GM21717 (cell line): ENCODE measurements around the gene OGDH.
"Not testable (repeated sequence)": the region's sequence is repeated elsewhere in the genome, so short reads cannot be mapped to it uniquely, and the experiment has no call there.

ENCODE experiments used
- ATAC-seq: cut with Tn5 transposase; IDR thresholded peaks from one replicate; pipeline ENCODE4 v1.9.1; 2021; ENCODE audit warnings: mild to moderate bottlenecking, moderate library complexity; ENCODE audit not compliant: unreplicated experiment

The OGDH gene

DNA sequence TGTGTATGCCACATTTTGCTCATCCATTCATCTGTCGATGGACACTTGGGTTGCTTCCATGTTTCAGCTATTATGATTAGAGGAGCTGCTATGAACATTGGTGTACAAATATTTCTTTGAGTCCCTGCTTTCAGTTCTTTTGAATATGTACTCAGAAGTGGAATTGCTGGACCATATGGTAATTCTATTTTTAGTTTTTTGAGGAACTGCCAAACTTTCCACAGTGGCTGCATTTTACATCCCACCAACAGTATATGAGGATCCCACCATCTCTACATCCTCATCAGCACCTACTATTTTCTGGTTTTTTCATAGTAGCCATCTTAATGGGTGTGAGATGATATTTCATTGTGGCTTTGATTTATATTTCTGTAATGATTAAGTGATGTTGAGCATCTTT is 97.5 kb downstream of the OGDH start:
- ATAC-seq, result no peak

DNA sequence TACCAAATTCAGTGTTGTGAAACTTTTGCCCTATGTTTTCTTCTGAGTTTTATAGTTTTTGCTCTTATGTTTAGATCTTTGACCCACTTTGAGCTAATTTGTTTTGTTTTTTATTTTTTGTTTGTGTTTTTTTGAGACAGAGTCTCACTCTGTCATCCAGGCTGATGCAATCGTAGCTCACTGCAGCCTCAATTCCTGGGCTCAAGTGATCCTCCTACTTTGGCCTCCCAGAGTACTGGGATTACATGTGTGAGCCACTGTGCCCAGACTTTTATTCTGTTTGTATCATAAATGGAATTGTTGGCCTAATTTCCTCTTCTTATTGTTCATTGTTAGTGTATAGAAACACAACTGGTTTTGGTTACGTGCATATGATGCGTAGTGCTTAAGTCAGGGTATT is 99.0 kb downstream of the OGDH start:
- no peak for ATAC-seq

DNA sequence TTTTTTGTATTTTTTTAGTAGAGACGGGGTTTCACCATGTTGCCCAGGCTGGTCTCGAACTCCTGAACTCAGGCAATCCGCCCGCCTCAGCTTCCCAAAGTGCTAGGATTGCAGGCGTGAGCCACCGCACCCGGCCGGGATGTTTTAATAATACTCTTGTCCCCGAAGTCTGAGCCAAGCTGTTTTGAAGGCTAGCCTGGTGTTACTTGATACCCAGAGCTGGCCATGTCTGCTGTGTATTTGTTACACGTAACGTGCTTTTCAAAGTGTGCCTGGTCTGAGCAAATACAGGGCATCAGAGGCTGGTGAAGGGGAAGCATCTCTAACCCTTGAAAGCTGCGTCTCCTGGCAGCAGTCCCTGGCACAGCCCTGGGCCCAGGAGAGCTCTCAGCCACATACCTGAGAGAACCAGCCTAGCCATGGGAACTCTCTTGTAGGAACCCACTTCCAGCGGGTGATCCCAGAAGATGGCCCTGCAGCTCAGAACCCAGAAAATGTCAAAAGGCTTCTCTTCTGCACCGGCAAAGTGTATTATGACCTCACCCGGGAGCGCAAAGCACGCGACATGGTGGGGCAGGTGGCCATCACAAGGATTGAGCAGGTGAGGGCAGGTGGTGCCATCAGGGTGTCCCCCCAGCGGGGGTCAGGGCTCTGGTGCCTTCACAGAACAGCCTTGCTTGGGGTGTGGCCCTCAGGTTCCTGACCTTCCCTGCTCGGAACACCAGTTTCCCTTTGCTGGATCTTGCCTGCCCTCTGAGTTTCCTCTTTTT is 100.5 kb downstream of the OGDH start:
- ATAC-seq, result no peak

DNA sequence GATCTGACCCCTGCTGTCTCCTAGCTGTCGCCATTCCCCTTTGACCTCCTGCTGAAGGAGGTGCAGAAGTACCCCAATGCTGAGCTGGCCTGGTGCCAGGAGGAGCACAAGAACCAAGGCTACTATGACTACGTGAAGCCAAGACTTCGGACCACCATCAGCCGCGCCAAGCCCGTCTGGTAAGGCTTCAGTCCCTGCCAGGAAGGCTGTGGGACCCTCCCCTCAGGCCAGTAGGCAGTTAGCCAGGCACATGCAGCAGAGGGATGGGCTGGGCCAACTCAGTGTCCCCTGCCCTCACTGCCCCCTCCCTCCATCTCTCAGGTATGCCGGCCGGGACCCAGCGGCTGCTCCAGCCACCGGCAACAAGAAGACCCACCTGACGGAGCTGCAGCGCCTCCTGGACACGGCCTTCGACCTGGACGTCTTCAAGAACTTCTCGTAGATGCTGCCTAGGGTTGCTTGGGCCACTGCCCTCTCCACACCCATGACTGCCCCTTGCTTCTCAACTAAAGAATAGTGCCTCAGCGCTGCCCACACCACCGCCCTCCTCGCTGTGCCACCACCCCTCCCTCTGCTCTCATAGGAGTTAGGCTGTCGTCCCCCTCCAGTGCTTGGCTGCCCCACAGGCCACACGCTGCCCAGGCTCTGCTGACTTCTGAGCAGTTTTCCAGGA is 101.3 kb downstream of the OGDH start:
- ATAC-seq, result no peak

DNA sequence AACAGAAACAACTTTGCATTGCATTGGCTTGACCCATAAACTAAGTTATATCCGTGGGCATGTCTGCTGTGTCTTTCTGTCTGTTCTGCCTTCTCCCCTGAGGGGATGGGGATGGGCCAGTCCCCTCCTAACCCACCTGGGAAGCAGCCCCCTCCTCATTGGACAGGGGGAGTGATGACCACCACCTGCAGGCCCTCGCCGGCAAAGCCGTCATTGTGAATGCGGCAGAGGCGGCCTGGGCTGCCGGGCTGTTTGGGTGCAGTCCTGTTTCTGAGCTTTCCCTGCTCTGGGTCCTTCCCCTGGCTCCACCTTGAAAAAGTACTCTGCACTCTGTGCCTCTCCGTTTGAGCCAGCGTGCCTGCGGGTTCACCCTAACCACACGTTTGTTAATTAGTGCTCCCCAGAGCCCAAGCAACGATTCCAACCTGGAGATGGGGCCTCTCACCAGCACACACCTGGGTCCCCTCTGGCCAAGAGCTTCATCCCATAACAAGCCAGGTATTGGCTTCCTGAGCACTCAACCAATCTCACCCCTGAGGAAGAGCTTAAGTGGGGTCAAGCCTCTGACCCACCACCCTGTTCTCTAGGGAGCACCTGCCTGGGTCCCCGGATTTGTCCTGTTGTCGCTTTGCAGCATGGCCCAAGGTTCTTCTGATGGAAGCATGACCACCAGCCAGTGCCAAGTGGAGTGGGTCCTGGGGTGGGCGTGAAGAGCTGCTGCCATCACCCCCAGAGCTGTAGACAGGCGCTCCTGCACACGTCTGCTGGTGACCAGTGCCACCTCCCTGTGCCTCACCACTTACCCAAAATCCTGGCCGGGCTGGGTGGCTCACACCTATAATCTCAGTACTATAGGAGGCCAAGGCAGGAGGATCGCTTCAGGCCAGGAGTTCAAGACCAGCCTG is 102.8 kb downstream of the OGDH start:
- ATAC-seq, result no peak

DNA sequence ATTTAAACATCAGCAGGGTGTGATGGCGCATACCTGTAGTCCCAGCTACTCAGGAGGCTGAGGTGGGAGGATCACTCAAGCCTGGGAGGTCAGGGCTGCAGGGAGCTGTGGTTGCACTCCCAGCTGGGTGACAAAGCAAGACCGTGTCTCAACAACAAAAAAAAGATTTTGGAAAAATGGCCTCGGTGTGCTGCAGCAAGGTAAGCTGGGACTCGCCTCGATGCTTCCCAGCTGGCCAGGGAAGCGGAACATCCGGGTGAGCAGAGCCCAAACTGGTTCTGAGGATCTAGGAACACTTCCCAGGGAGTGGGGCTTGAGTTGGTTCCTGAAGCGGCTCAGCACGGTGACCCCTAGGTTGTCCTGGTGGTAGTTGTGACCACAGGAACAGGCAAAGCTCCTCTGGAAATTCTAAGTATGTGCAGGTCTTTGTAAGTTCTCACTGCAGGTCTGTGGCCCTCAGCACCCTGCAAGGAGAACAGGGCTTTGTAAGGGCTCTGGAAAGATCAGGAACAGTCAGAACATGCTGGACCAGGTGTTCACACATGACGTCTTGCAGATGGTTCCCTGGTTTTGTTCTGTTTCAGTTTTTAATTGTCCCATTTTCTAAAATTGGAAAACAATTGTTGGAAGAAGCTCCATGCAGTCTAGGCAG is 103.6 kb downstream of the OGDH start:
- ATAC-seq, result no peak

DNA sequence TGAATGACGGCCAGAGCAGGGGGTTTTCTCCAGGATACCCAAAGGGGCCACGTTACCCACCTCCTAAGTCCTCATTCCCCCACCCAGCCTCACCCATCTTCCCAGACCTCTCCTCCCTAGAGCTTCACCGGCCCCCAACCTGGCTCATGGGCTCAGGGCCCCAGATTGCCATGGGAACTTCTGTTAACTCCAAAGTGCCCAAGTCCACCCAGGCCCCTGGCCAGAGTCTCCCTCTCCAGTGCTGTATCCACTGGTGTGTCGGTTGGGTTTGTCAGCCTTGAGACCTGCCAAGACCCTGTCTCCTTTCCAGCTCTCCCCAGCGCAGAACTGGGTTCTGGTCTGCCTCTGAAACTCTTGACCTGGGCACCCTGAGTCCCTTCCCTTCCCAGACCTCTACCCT is 105.1 kb downstream of the OGDH start:
- ATAC-seq, result no peak

DNA sequence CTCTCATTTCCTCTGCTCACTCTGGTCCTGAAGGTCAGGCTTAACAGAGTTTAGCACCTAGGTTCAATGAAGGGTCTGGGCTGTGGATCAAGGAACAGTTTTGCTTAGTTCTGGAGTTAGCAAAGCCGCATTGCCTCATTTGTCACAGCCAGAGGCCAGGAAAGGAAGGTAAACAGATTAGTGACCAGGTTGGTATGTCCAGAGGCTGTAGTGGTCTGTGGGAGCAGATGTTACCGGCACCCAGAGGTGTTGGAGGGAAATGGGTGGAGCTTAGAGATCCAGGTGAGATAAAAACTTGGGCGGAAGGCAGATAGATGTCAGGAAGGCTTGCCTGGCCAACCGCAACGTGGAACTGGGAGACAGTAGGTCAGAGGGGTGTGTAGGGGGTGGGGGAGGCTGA is 105.6 kb downstream of the OGDH start:
- no peak for ATAC-seq

DNA sequence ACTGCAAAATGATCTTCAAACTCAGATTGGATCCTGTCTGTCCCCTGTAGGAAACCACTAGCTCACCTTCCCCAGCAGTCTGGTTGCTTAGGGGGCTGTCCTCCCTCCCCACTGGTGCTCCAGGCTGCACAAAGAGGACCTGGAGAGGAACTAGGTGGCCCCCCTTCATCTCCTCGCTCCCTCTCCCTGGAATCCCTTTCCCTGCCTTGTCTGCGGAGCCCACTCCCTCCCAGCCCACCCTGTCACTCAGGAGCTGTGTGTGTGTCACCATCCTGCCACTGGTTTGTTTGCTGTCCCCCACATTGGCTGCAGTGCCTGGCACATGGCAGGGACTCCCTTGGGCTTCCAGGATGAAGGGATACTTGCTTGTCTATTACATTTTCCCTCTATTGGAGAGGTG is 106.7 kb downstream of the OGDH start:
- ATAC-seq, result no peak

DNA sequence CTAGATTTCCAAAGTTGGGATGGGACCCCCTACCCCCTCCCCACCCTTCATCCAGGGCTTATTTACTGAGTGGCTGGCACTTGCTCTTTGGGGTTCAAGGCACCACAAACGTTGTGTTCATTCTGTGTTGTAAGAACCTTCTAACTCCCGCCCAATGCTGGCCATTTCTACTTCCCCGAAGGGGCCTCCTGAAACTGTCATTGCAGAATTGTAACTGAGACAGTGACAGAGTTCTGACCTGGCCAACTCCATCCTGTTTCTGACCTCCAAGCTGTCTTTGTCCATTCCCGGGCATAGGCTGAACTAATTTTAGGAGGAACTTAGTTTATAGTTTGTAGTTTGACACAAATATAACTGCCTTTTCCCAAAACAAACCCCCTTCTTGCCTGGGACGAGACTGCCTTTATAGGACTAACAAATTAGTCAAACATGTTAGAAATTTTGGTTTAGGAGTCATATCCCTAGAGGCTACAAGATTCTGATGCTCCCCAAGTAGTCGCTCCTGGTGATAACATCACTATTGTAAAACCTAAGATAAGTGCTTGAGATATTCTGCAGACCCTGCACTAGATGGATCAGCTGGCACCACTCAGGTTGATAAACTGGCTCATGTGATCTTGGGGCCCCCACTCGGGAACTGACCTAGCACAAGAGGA is 107.4 kb downstream of the OGDH start:
- ATAC-seq, result no peak

DNA sequence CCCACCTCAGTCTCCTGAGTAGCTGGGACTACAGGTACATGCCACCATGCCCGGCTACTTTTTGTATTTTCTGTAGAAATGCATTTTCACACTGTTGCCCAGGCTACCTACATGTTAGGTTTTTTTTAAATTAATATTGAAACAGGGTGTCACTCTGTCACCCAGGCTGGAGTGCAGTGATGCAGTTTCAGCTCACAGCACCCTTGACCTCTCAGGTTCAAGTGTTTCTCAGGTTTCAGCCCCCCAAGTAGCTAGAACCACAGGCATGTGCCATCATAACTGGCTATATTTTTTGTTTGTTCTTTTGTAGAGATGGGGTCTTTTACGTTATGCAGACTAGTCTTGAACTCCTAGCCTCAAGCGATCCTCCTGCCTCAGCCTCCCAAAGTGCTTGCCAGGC is 109.8 kb downstream of the OGDH start:
- ATAC-seq, result no peak

DNA sequence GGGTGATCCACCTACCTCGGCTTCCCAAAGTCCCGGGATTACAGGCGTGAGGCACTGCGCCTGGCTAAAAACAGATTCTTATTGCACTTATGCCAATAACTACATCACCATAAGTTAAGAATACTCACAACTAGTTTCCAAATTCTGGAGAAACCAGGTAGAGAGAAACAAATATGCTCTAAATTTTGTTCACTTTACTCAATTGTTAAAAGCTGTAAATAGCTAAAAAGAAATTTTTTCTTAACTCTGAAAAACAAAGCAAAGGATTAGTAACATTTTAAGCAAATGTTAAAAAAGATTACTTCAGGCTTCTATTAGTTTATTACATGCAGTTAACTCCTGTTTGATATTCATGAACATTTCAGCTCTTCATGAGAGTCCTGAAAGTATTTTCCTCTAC is 113.9 kb downstream of the OGDH start:
- ATAC-seq, result no peak

DNA sequence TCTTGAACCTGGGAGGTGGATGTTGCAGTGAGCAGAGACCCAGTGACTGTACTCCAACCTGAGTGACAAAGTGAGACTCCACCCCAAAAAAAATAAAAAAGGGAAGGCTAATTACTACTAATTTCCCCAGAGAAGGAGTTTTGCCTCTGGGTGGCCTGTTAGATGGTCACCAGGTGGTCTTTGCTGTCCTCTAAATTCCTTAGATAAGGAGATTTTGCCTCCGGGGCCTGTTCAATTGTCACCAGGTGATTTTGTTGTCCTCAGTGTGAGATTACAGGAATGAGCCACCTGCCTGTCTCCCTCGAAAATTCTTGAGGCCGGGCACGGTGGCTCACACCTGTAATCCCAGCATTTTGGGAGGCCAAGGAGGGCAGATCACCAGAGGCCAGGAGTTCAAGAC is 117.8 kb downstream of the OGDH start:
- ATAC-seq, result no peak

DNA sequence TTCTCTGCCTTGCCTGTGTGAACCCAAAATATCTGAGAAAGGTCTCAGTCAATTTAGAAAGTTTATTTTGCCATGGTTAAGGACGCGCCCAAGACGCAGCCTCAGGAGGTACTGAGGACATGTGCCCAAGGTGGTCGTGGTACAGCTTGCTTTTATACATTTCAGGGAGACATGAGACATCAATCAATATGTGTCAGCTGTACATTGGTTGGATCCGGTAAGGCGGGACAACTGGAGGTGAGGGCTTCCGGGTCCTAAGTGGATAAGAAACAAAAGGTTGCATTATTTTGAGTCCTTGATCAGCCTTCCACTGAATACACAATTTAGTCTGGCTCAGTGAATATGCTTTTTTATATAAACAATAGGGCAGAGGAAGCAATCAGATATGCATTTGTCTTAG is 119.8 kb downstream of the OGDH start:
- not testable (repeated sequence) for ATAC-seq

DNA sequence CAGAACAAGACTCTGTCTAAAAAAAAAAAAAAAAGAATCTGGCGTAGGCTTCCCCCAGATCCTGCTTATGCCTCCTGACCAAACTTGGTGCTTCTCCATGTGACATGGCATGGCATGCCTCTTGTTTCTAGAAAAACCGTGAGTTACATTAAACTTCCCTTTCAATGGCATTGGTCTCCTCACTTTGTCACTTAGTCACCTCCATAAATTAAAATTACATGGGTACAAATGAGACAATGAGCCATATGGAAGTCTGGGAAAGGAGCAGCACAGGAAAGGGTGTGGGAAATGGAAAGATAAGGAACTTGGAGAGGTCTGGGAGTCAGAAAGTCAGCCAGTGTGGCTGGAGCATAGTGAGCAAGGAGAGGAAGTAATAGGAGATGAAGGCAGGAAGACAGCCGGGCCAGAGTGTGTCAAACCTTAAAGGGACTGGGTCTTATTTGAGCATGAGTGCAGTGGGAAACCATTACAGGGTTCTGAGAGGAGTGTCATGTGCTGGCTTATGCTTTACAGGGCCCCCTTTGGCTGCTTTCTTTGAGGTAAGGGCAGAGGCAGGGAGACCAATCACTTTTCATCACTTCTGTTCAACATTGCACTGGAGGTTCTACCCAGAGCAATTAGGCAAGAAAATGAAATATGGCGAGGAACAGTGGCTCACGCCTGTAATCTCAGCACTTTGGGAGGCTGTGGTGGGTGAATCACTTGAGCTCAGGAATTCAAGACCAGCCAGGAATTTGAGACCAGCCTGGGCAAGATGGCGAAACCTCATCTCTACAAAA is 120.9 kb downstream of the OGDH start:
- no peak for ATAC-seq

DNA sequence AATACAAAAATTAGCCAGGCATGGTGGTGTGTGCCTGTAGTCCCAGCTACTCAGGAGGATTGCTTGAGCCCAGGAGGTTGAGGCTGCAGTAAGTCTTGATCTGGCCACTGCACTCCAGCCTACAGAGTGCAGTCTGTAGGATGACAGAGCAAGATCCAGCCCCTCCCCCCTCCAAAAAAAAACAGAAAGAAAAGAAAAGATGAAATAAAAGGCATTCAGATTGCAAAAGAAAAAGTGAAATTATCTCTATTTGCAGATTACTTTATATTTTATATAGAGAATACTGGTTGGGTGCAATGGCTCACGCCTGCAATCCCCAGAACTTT is 121.5 kb downstream of the OGDH start:
- no peak for ATAC-seq

DNA sequence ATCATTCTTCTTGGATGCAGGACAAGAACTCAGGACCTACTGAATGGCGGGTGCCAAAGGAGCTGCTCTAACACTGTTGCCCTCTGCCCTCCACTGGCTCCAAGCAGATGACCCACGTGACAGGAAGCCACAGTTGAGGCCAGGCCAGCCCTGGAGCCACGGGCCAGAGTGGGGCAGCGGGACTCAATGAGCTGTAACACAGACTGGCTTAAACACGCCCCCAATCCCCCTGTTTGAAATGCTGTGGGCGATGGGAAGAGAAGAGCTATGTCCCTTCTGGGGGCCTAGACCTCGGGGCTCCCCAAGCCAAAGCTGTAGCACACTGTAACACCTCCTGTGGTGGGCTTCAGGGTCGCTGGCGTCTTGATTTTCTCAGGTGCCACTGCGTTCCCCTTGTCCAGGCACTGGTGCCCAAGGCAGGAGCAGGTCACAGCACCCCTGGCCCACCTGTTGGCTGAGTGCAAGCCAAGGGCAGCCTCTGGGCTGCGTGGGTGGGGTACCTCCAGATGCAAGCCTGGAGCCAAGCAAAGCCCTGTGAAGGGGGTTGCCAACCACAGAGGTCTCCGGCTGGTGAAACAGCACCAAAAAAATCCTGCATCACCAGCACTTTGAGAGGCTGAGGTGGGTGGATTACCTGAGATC is 123.6 kb downstream of the OGDH start:
- ATAC-seq, result no peak

DNA sequence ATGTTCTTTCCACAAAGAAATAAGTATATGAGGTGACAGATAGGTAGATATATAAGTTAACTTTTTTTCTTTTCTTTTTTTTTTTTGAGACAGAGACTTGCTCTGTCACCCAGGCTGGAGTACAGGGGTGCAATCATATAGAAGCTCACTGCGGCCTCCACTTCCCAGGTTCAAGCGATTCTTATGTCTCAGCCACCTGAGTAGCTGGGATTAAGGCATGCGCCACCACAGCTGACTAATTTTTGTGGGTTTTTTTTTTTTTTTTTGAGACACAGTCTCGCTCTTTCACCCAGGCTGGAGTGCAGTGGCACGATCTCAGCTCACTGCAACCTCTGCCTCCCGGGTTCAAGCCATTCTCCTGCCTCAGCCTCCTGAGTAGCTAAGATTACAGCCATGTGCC is 126.5 kb downstream of the OGDH start:
- not testable (repeated sequence) for ATAC-seq

DNA sequence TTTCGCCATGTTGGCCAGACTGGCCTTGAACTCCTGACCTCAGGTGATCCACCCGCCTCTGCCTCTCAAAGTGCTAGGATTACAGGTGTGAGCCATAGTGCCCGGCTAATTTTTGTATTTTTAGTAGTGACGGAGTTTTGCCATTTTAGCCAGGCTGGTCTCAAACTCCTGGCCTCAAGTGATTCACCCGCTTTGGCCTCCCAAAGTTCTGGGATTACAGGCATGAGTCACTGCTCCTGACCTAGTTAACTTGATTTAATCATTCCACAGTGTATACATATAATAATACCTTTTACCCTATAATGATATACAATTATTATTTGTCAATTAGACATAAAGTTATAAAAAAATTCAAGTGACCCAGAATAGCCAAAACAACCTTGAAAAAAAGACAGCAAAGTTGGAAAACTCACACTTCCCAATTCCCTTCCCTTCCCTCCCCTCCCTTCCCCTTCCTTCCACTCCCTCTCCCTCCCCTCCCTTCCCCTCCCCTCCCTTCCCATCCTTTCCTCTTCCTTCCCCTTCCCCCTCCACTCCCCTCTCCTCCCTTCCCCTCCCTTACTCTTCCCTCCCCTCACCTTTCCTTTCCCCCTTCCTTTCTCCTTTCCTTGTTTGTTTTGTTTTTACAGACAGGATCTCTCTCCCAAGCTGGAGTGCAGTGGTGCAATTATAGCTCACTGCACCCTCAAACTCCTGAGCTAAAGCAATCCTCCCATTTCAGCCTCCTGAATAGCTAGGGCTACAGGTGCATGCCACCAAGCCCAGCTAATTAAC is 127.5 kb downstream of the OGDH start:
- no peak for ATAC-seq
